Mononuclear cell (primary cell): ENCODE data around the gene OR51M1. TPM values are rescaled to one million over a fixed set of nuclear protein-coding genes. Genes with fewer than 3 reads are reported as not detected.

ENCODE experiments used
- H3K27me3 ChIP-seq: 2 replicates; pipeline ENCODE4 v1.6.0; 2011; ENCODE audit warnings: low read length, control low read depth; ENCODE audit not compliant: insufficient read depth
- H3K4me1 ChIP-seq: 2 replicates; pipeline ENCODE4 v1.5.1; 2011; ENCODE audit warnings: mild to moderate bottlenecking, low read length, control low read depth; ENCODE audit not compliant: insufficient read depth
- H3K4me3 ChIP-seq: 2 replicates; pipeline ENCODE4 v1.5.1; 2011; ENCODE audit warnings: mild to moderate bottlenecking, low read length, moderate library complexity
- H3K9me3 ChIP-seq: 2 replicates; pipeline ENCODE4 v1.5.1; 2011; ENCODE audit warnings: low read depth, mild to moderate bottlenecking, control low read depth, low read length
- total RNA-seq: library from RNA; depleted of rRNA; stranded (reverse); fragments of >200 nt; gene quantifications from one replicate; pipeline ENCODE4 v1.2.3, GENCODE V29; 2012

OR51M1 gene
- total RNA-seq, 1 donor, result 0.10 TPM

- H3K9me3 ChIP-seq, result no peaks in the 10 kb centered on the region
- H3K4me1 ChIP-seq, result no peaks in the 10 kb centered on the region
- no peak overlapping the region for H3K4me3 ChIP-seq
- H3K27me3 ChIP-seq, result no peaks in the 10 kb centered on the region
These were observed 16.8 kb upstream of the OR51M1 start for GRCh38 chr11:5366856-5367255.

GRCh38 chr11:5367448-5368074 lies 16.1 kb upstream of the OR51M1 start:
- H3K4me1 ChIP-seq, result no peaks in the 10 kb centered on the region
- H3K4me3 ChIP-seq, result no peak overlapping the region
- no peaks in the 10 kb centered on the region for H3K27me3 ChIP-seq
- no peaks in the 10 kb centered on the region for H3K9me3 ChIP-seq

DNA sequence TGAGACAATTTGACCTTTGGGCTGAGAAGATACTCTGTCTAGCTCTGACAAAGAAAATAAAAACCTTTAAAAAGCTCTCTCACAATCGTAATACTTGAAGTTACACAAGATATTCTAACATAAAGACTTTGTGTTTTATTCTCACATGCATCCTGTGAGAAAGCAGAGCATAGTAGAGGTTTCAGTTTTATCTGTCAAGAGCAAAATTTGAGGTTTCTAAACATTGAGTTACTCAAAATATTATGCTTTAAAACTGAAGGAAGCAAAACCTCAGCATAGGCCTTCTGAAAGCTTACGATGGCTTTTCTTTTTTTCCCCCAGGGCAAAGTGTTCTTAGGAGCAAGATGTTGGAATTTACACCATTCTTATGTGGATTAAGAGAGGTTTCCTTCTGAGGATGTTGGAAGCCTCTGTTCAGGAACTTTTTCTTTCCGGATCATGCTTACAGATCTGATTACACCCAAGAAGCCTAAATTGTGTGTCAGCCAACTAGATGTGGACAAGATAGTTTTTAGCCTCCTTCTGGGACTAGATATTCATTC lies 15.0 kb upstream of the OR51M1 start:
- no peaks in the 10 kb centered on the region for H3K27me3 ChIP-seq
- H3K4me3 ChIP-seq, result no peak overlapping the region
- no peaks in the 10 kb centered on the region for H3K4me1 ChIP-seq
- no peaks in the 10 kb centered on the region for H3K9me3 ChIP-seq

GRCh38 chr11:5369789-5370188 lies 13.8 kb upstream of the OR51M1 start:
- H3K4me1 ChIP-seq, result no peaks in the 10 kb centered on the region
- no peaks in the 10 kb centered on the region for H3K27me3 ChIP-seq
- H3K9me3 ChIP-seq, result no peaks in the 10 kb centered on the region
- no peak overlapping the region for H3K4me3 ChIP-seq

- Histone ChIP-seq H3K27me3 (peaks cover 3% of the 10 kb centered on the region), H3K4me3 (no peak overlapping the region), H3K4me1 (no peaks in the 10 kb centered on the region), H3K9me3 (no peaks in the 10 kb centered on the region)
These were observed 2.8 kb upstream of the OR51M1 start for GRCh38 chr11:5380740-5381342.

- no peaks in the 10 kb centered on the region for H3K9me3 ChIP-seq
- H3K4me3 ChIP-seq, result no peak overlapping the region
These were observed 723 bp downstream of the OR51M1 start for GRCh38 chr11:5384335-5384734.

GRCh38 chr11:5390210-5390609 lies 6.6 kb downstream of the OR51M1 start:
- Histone ChIP-seq H3K9me3 (no peaks in the 10 kb centered on the region), H3K4me3 (no peak overlapping the region), H3K27me3 (no peaks in the 10 kb centered on the region), H3K4me1 (no peaks in the 10 kb centered on the region)

More at GRCh38 chr11:5384335-5384734, 723 bp downstream of the OR51M1 start:
- Histone ChIP-seq H3K4me1 (no peaks in the 10 kb centered on the region), H3K27me3 (peaks cover 3% of the 10 kb centered on the region)

DNA sequence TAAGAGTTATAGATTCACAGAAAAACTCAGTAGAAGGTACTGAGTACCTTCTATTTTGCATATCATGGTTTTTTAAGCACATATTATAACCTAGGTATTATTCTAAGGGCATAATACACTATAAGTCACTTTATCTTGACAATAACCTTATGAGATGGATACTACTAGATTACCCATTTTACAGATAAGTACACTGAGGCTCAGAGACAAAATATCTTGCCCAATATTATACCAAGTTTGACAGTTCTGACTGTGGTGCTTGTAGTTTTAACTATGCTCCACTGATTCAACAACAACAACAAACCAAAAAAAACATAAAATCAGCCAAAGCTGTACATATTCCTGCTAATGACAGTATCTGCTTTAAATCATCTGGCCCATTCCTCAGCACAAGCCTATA lies 10.5 kb downstream of the OR51M1 start:
- Histone ChIP-seq H3K9me3 (no peaks in the 10 kb centered on the region), H3K27me3 (no peaks in the 10 kb centered on the region), H3K4me3 (no peak overlapping the region), H3K4me1 (no peaks in the 10 kb centered on the region)

GRCh38 chr11:5398936-5399335 lies 15.3 kb downstream of the OR51M1 start:
- no peaks in the 10 kb centered on the region for H3K4me1 ChIP-seq
- H3K9me3 ChIP-seq, result no peaks in the 10 kb centered on the region
- no peak overlapping the region for H3K4me3 ChIP-seq
- no peaks in the 10 kb centered on the region for H3K27me3 ChIP-seq

DNA sequence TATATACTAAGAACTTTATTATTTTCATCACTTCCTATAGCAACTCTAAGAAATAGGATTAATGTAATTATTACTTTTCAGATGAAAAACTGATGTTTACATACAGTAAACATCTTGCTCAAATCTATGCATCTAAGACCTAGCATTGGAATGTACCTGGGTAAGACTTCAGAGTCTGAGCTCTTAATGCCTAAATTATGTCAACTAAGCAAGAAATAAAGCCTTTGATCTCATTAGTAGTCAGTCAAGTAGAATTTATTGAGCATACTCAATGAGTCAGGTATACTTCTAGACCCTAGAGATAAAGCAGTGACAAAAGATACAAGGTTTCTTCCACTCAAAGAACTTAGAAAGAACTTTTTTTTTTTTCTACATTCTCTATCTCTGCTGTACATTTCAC lies 21.6 kb downstream of the OR51M1 start:
- no peak overlapping the region for H3K4me3 ChIP-seq
- H3K27me3 ChIP-seq, result peaks cover 6% of the 10 kb centered on the region
- H3K4me1 ChIP-seq, result no peaks in the 10 kb centered on the region

DNA sequence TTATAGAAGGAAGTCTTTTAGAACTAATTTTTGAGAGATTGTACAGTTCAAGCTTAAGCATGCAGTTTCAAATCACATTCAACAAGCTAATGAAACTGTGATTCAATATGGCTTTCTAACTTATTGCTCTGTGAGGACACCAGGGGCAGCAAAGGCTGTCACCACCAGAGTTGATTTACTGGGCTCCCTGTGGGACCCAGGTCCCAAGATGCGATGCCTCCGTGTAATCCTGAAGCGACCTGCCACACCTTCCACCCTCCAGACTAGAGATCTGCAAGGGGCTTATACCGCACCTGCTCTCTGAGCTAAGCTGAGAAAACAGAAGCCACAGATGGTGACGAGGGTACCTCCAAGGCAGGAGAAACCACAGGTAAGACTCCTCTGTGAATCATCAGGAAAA lies 37.4 kb downstream of the OR51M1 start:
- no peaks in the 10 kb centered on the region for H3K9me3 ChIP-seq
- H3K27me3 ChIP-seq, result no peaks in the 10 kb centered on the region
- no peaks in the 10 kb centered on the region for H3K4me1 ChIP-seq
- H3K4me3 ChIP-seq, result no peak overlapping the region

More for the DNA sequence above, 21.6 kb downstream of the OR51M1 start:
- H3K9me3 ChIP-seq, result no peaks in the 10 kb centered on the region

DNA sequence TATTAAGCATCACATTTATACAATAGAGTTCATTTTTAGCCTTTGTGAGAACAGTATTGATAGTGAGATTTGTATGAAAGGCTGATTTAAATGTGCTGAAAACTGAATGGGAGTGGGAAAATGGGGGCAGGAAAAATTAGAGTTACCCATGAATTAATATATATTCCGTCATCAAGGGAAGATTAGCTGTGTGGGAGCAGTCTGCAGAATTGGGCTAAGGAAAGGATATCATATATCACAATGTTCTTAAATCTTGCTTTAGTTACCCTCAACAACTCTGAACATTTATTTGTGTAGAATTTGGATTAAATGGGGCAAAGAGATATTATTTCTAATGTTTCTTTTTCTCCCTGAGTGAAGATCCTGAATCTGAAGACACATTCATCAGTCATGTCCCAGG lies 38.2 kb downstream of the OR51M1 start, which contains the start of gene OR51Q1:
Gene OR51Q1, plus strand, starts transcription at position 301 of the 400 bp plus-strand sequence. Its CDS starts 90 bp downstream, at position 391.
- no peaks in the 10 kb centered on the region for H3K27me3 ChIP-seq
- no peak within 1 kb of the TSS for H3K4me3 ChIP-seq
- H3K4me1 ChIP-seq, result no peaks in the 10 kb centered on the region
- H3K9me3 ChIP-seq, result no peaks in the 10 kb centered on the region

- Histone ChIP-seq H3K4me3 (no peak overlapping the region), H3K9me3 (no peaks in the 10 kb centered on the region), H3K4me1 (no peaks in the 10 kb centered on the region), H3K27me3 (no peaks in the 10 kb centered on the region)
These were observed 39.5 kb downstream of the OR51M1 start for GRCh38 chr11:5423131-5423530.

- Histone ChIP-seq H3K4me1 (no peaks in the 10 kb centered on the region), H3K4me3 (no peak within 1 kb of the TSS), H3K27me3 (peaks cover 3% of the 10 kb centered on the region)
These were observed 57.8 kb downstream of the OR51M1 start, which contains the start of gene OR51I1 for GRCh38 chr11:5441414-5441813. Gene OR51I1, minus strand, starts transcription at chr11:5441514. Its CDS starts 0 bp downstream, at chr11:5441514.

More at GRCh38 chr11:5441414-5441813, 57.8 kb downstream of the OR51M1 start, which contains the start of gene OR51I1:
- H3K9me3 ChIP-seq, result no peaks in the 10 kb centered on the region
